Activated naive CD4-positive, alpha-beta T cell (primary cell): ENCODE measurements around the gene CCDC88C.

Experiments
- DNase-seq, 4 experiments: peaks; one replicate each; lab custom pipeline; 2025; lab: John Stamatoyannopoulos, UW

The CCDC88C gene

DNA sequence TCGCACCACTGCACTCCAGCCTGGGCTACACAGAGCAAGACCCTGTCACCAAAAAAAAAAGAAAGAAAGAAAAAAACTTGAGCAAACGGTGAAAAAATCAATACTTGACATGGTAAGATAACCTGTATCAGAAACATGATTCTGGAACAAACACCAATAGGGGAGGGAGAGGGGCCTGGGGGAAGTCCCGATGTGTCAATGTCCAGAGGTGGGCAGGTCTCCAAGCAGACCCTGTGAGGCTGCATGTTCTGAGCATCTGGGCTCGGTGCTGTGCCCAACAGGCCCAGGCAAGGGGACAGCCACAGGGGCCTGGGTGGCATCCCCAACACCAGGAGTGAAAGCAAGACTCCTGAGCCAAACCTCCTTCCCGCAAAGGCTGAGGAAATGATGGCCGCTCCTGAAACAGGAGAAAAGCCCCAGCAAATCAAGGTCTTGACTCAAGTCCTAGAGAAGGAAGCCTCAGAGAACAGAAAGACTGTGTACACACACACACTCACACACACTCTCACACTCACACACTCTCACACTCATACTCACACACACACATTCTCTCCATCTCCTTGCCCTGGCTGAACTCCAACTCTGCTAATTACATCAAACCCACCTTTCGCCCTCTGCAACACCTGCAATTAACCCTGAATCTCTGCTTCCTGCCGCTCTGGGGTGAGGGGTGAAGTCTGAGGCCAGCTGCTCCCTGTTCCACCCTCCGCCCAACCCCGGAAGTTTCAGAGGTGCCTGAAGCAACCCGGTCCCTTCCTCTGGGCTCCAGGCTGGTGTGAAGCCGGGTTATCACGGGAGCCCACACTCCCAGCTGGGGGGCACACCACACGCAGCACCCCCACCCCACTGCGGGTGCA lies 20.4 kb downstream of the CCDC88C start:
- DNase-seq = peak in 2 of 4 experiments; percentile 30 to 51

DNA sequence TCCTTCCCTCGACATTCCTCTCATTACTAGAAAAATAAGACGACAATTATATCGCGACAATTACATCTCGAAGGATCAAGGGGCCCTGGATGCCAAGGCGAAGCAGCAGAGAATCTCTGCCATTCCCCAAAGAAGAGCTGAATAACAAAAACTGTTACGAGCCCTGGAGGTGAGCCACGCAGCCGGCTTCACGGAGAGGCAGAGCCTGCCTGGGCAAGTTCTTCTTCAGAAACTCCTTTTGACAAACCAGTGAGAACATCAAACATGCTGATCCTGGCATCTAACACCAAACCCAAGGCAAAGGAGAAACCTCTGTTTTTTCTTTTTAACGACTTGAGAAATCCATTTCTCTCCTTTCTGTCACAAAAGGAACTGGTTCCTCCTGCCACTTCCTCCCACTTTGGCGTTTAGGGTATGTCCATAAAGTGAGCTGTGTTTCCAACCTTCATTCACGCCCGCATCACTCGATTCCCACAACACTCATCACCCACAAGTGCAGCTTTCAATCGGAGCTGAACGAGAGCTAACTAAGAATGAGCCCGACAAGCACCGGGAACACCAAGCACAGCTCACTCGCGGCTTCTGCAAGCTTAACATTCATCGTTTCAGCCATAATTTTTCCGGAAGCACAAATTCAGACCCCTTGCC lies 21.5 kb downstream of the CCDC88C start:
- no peak for DNase-seq

DNA sequence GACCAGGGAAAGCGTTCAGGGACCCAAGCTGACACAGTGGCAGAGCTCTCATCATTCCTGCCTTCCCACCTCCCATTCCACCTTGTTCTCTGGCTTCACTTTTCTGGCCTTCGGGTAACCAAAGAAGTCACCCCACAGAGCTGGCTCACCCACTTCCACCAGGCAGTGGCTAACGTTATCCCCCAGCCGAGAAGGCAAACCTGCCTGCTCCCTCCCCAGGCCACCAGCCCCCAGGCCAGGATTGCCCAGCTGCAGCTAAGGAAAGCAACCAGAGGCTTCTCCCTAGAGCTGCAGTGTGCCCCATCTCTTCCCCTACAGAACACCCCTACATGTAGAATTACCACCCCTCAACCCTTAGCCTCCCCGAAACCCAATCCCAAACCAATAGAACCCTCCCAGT lies 22.2 kb downstream of the CCDC88C start:
- no peak for DNase-seq

DNA sequence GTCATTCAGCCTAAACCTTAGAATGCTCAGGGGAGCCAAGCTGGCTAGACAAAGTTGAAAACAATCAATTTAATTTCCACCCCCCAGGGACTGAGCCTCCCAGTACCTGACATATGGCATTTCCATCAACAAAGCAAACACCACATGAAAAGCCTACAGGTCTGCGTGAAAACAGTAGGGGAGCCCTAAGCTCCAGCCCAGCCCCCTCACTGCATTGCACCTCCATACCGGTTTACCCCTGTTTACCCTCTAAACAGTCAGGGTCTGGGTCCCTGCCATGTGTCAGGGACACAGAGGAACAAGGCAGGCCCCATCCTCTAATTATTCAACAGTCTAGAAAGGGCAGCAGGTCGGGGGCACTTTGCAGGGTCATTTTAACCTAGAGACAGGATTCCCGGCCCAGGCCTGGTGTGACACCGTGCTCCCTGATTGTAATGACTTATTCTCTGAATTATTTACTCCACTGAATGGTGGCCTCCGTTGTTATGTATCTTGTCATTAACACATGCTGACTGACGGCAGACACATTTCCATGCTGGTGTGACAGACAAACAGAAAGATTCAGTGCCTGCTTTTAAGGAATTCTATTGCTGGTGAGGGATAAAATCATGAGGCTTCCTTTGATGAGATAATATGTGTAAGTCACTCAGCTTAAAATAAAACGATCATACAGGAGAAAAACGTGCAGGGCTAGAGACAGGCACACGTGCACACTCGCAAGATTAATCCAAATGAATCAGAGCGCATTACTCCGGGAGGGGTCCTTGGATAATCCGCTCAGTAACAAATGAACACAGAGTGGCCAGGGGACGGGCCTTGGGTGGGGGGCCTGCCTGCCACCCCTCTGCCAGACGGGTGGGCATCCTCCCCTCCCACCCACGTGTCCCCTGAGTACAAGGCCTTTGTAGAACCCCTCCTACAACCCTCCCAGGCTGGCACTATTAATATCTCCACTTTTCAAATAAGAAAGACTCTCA lies 23.2 kb downstream of the CCDC88C start:
- no peak for DNase-seq

DNA sequence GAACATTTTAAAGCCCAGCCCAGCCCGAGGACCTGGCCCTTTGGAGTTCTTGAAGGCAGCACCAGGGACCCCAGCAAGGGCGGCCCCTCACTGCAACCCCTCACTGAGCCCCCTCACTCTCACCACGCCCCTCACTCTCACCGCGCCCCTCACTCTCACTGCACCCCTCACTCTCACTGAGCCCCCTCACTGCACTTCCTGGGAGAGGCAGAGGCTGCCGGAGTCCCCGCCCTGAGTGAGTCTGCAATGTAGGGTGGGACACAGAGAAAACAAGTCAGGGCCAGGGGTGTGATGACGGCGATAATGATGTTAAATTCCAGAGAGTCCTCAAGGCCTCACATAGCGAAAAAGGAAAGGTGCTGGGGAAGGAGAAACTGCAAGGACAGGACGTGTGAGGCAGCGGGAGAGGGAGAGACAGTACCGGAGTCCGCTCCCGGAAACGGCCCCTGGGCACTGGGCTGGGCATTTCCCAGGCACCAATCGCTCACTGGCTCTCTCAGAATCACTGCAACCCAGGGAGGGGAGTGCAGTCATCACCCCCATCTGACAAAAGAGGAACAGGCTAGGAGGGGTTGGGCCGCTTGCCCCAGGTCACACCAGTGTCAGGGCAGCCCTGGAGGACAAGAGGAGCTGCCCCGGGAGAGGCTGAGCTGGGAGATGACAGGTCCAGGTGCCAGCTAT lies 24.9 kb downstream of the CCDC88C start:
- DNase-seq = no peak

DNA sequence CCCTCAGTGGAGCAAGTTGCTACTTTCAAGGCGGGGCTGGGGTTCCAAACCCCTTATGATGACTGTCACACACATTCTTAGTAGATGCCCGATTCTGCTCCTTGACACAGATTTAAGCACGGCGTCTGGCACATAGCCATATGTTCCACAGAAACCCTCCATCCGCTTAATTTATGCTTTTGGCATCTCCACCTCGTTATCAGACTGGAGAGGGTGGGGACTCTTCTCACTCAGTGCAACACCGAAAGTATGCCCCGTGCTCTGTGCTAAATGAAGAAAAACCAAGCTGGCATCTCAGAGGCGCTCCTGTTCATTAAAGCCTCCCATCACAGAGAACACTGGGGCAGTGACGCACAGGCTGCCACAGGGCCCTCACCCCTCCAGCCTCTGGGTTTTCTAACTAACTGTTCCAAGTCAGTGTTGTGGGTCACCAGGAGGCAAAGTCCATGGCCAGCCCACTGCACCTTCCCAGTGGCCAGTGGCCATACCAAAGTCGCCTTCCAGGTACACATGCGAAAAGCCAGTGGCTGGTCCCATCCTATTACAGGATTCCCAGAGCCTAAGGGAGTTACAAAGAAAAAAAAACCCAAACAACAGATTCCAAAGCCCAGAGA lies 27.3 kb downstream of the CCDC88C start:
- DNase-seq = no peak

DNA sequence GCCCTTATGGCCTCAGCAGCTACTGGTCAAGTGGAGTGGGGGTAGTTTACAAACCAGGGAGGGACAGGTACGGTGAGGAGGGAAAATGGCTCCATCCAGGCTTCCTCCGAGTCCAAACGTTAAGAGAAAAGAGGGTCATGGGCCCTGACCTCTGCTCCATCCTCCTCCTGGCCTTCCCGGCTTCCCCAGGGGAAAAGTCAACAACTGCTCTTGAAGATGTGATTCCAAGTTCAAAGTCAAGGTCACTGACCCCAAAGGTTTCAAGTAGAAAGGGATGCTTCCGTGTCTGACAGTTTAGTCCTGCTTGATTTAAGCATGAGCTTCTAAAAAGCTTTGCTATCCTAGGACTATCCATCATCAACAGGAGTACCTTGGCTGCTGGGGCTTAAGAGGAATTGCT lies 28.5 kb downstream of the CCDC88C start:
- DNase-seq = no peak

DNA sequence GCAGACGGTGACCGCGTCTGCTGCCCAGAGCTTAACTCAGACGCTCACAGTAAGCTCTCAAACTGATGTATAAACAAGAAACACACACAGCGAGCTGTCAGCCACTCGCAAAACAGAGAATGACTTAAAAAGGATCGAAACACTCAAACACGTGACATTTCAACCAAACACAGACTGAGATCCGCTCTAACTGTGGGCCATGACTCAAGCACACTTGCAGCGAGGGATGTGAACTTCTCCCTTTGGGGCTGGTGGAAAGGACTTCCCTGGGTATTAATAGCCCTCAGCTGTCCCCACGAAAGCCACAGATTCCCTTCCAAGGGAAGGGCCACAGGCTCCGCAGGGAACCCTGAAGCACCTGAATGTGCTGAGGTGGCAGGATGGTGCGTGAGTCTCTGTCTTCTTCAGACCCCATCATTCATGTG lies 29.1 kb downstream of the CCDC88C start:
- DNase-seq = no peak

DNA sequence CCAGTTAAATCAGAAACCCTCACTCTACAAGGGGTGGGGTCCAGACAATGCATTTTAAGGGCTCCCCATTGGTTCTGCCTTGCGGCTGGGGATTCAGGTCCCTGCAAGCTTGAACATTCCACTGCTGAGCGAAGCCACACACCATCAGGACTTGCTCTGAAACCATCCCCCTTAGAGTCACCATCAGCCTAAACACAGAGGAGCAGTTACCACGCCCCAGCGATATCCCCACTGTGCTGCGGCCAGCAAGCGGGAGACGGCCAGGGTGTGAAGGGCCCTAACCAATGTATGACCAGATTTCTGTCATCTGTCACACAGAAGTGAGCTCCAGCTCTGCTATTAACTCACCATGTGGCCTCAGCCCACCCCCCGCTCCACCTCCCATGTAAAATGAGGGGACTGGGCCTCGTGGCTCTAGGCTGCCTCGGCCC lies 29.7 kb downstream of the CCDC88C start:
- DNase-seq = no peak

DNA sequence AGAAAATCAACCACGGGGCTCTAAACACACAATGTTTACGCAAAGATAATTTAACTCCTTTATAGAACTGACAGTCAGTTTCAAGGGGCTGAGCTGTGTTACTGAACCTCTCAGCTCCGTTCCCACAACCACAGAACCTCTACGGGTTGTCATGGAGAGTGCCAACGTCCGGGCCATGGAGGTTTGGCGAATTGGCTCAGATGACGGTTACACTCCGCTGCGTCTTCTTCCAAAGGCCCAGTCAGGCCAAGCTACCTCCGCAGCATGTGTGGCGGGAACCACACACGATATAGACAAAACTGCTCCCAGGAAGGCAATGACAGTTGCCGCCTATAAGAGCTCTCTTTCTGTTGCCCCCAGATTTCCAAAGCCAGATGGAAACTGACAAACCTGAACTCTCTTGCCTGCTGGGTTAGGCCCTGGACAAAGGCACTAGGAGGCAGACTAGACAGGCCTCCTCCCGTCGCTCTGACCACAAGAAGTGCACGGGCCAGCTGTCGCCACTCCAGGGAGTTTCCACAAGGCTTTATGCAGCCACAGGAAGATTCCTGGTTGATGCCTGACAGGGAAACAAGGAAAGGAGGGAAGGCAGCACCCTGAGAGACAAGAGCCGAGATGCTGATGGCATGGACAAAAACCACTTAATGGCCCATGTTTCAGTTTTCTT lies 30.3 kb downstream of the CCDC88C start:
- DNase-seq = no peak

DNA sequence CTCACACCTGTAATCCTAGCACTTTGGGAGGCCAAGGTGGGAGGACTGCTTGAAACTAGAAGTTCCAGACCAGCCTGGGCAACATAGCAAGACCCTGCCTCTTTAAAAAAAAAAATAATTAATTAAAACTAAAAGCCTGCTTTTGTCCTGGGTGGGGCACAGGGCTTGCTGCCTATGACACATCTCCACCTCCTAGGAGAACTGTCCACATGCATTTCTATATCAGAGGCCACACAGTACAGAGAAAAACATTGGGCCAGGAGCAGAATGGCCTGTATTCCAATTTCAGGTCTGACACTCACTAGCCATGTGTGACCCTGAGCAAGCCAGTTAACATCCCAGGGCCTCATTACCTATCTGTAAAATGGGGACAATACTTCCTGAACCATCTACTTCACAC lies 31.9 kb downstream of the CCDC88C start:
- DNase-seq = no peak

DNA sequence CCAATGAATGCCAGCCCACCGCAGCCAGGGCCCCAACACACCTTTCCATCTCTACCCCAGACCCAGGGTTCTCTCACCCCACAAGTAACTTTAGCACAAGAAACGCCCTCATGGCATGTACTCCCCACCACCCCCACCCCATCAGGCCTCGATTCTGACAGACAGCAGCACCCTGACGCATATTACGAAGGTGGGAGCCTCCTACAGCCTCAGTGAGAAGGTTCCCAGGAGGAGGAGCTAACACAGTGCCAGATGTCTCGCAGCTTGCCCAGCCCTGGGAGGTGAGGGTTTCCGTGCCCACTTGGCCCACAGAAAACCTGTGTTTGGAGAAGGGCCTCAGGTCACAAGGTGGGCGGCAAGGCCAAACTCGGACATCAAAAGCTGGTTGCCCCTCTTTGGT lies 32.4 kb downstream of the CCDC88C start:
- no peak for DNase-seq

DNA sequence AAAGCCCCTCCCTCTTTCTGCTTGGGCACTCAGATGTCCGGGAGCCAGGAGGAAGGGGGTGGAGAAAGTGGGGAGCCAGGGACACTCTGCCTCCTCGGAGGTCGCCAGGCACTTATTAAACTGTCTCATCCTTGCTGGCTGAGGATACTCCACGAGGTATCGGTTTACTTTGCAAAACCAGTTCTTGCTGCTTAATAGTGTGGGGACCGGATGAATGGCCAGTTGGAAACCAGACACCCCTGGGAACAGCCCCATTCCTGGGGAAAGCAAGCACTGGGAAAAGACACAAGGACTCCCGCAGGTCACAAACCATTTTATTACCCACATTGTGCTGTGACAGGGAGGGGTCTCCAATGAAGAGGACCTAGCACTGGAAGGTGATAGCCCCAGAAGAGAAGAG lies 34.2 kb downstream of the CCDC88C start:
- no peak for DNase-seq

DNA sequence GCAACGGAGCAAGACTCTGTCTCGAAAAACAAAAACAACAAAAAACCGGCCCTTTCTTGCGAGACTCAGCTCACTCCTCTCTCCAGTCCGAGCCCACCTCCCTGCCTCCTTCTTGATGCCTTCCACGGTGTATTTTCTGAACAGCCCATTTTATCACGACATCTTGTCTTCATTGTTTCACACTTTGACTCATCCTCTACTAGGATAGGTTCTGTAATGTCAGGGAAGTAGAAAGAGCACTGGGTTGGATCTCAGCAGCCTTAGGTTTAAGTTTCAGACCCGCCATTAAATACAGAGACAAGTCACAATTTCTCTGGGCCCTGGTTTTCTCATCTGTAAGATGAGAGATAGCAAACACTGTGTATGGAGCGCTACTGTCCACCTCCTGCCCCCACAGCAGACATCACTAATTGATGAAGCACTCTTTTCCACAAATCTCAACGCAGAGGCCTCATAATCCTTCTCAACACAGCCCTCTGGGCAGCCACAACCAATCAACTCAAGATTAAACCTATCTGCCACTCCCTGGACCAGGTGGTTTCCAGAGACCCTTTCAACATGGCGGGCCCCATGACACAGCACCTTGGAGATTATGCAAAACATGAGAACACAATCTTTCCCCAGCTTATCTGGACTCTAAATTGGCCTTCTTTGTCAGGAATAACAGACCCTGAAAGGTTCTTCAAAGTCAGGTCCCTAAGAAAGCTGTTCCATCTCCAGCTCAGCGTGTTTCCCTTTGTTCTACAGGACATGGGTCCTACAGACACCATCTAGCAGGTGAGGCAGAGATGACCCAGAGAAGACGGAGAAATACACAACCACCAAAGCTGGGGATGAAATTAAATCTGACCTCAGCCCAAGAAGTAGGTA lies 35.6 kb downstream of the CCDC88C start:
- DNase-seq = no peak

DNA sequence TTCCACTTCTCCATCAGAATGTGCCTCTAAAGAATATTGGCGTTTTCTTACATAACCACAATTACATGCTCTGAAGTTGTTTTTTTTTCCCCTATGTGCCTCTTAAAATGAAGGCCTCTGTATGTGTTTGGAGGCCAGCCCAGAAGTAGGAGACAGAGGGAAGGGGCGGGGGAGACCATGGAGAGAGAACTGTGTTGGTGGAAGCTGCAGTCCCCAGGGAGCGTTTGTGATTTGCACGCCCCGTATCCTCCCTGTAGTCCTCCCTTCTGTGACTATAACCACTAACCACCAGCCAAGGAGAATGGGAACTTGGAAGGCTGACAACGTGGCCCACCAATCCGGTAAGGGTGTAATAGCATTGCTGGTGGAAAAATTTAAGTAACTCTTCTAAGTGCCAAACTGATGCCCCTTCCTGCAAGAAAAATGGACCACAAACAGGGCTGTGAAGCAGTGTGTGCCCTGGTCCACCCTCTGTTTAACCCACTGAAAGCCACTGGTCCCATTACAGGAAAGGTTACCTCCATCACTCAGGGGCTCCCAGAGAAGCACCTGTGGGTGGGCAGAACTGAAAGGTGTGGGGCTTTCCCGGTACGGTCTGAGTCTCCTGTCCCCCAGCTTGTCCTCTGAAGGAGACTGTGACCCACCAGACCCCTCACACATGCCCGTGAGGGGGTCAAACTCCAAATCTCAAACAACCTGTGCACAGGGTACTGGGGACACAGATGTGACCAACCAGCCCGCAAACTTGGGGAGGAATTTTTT lies 36.8 kb downstream of the CCDC88C start:
- no peak for DNase-seq

DNA sequence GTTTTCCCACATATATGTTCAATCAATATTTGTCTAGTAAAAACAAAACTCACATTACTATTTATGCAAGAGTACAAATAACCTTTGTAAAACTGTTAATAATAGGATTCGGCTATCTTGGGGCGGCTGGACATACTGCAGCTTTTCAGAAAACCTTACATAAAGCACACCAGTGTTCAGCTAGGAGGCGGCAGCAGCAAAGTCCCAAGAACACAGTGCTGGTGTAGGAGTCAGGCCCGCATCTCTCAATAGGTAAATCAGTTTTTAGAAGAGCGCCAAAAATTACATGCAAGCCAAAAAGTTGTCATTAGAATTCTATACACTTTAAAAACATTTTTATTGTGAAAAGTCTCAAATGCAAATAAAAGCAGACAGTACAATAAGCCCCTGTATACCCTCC lies 37.5 kb downstream of the CCDC88C start:
- DNase-seq = no peak

DNA sequence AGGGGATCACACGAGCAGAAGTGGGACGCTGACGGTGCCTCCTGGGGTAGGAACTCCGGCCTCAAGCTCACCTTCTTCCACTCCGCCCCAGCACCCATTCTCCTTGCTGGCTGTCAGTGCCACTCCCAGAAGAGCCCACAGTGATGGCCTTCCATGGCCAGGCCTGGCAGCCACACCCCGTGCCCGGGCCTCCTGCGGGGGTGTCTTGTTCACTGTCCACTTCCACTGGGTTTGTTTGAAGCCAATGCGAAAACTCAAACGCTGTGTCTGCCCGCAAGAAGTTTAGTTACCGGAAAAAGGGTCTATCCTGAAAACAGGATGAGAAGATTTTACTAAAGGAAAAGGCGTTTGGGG lies 38.1 kb downstream of the CCDC88C start:
- DNase-seq = no peak

DNA sequence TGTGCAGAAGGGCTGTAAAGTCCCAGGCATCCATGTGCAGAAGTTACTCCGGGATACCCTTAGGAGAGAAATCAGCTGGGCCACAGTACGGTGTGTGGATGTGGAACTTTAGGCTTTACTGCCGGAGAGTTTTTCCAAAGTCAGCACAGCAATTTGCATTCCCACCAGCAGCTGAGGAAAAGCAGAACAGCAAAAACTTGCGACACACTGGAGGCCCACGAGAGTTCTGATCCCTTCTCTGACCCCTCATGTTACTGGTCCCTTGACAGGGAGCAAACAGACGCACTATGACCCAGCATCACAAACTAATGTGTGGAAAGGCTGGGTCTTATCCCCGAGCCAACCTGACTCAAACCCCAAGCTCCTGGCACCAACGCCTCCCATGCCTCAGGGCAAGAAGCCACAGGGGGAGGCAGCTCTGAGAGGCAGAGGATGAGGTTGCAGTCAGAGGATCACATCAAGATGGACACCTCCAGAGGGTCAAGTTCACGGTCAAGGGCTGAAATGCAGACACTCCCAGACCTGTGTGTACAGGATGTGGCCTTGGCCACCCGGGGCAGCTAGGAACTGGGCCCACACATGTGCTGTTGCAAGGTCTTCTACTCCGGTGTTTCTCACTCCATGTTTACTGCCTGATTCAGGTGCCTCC lies 38.6 kb downstream of the CCDC88C start:
- DNase-seq = no peak
